ENCODE data around the gene TPSG1.
"Not testable (repeated sequence)": the region's sequence is repeated elsewhere in the genome, so short reads cannot be mapped to it uniquely, and the experiment has no call there.

TPSG1 gene
- total RNA-seq = 0 reads per million in 4 donors

DNA sequence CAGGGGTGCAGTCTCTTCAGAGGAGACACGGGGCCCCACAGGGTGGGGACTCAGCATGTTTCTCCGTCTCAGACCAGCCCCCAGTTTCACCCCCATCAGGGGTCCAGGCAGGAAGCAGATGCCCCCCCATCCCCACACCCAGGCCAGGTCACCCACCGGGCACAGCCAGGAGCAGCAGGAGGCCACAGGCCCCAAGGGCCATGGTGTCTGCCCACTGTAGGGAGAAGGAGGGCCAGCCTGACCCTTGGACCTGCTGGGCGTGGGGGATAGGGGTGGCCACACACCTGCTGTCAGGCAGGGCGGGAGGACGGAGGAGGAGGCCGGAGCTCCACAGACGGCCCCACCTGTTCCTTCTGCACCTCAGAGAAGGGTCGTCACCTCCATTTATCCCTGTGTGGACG is at the start of gene TPSG1:
TSS of gene TPSG1 (minus strand) at position 218 of the 401 bp plus-strand sequence. CDS start at position 202, 16 bp downstream.
- DNase-seq = peak in 1 of 5 donors; percentile 3

DNA sequence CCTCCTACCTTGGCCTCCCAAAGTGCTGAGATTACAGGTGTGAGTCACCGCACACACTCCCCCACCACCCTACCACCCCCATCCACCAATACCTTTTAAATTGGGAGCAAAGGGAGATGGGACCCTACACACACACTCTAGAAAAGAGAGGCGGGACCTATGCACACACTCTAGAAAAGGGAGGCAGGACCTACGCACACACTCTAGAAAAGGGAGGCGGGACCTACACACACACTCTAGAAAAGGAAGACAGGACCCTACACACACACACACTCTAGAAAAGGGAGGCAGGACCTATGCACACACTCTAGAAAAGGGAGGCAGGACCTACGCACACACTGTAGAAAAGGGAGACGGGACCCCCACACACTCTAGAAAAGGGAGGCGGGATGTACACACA is 49.7 kb upstream of the TPSG1 start:
- DNase-seq = no peak

DNA sequence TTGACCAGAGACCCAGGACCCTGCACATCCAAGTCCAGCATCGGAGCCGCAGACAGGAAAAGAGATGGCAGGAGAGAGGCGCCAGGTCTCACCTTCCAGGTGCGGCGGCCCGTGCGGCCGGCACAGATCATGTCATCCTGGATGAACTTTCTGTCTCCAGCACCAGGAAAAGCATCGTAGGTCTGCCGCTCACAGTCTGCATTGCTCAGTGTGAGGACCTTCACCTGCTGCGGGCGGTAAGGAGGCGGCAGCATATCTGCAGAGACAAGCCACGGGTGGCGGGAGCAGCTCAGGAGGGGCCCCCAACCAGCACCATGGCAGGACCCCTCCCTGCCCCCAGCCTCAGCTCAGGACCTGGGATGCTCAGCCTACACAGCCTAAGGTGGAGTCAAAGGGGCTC is 48.7 kb upstream of the TPSG1 start:
- DNase-seq = no peak

DNA sequence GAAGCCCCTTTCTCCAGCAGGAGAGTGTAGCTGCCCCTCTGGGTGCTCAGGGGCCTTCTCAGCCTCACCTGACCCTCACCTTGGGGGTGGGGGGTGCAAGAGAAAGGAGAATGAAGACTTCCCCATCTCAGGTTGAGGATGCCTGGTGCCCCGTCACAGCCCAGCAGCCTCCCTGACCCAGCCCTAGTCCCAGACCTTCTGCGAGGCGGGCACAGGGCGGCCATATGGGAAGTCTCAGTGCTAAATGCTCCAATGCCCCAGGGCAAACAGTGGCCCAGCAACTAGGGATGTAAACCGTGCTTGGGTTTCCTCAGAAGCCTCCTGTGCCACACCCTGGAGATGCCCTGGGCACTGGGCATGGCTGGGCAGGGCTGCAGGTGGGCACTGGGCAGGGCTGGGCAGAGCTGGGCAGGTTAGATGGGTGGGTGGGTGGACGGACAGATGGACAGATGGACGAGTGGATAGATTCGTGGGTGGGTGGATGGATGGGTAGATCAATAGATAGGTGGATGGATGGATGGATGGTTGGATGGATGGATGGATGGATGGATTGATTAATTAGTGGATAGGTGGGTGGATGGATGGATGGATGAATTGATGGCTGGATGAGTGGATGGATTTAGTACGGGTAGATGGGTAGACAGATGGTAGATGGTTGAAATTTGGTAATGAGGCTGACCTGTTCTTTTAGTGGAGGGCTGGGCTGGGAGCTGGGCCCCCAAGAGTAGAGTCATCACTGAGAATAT is 47.6 kb upstream of the TPSG1 start:
- DNase-seq = no peak

DNA sequence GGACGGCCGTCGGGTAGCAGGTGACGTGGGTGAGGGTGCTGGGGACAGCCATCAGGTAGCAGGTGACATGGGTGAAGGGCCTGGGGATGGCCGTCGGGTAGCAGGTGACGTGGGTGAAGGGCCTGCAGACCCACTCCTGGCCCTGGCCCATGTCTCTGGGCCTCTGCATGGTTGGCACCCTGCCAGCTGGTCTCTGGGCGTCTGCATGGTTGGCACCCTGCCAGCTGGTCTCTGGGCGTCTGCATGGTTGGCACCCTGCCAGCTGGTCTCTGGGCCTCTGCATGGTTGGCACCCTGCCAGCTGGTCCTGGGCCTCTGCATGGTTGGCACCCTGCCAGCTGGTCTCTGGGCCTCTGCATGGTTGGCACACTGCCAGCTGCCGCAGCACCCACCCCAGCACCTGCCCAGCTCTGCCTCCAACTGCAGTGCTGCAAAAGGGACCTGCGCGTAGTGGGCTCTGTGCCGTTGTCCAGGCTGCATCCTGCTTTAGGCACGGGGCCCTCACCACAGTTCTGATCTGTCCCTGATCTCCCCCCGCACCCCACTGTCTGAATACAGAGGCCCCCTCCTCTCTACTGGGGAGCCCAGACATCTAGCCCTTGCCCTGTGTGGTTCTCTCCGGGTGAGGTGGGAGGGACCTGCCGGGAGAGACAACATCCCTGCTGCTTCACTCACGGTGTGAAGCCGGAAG is 46.8 kb upstream of the TPSG1 start:
- DNase-seq = not testable (repeated sequence)

DNA sequence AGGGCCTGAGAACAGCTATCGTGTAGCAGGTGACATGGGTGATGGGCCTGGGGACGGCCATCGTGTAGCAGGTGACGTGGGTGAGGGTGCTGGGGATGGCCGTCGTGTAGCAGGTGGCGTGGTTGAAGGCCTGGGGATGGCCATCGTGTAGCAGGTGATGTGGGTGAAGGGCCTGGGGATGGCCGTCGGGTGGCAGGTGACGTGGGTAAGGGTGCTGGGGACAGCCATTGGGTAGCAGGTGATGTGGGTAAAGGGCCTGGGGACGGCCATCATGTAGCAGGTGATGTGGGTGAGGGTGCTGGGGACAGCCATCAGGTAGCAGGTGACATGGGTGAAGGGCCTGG is 46.3 kb upstream of the TPSG1 start:
- no peak for DNase-seq

DNA sequence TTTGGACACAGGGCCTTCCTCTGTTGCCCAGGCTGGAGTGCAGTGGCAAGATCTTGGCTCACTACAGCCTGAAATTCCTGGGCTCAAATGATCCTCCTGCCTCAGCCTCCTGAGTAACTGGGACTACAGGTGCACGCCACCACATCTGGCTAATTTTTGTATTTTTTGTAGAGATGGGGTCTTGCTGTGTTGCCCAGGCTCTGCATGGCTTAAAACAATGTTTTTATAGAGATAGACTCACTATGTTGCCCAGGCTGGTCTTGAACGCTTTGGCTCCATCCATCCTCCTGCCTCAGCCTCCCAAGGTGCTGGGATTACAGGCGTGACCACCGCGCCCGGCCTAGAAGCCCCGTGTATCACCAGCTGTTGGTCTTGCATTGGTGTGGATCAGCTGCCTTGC is 44.4 kb upstream of the TPSG1 start:
- not testable (repeated sequence) for DNase-seq

DNA sequence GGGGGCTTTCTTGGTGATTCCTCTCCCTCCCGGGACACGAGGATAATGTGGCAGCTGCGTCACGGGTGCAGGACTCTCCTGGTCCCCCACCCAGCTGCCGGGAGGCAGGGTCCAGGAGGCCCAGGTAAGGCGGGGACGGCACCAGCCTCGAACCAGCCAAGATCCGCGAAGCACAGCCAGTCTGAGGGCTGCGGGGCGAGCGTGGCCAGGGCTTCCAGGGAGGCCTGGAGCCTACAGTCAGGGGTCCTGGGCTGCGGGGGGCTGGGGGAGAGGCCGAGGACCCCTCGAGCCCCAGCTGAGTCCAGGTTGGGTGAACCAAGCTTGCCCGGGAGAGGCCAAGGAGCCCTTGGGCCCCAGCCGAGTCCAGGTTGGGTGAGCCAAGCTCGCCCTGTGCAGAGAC is 40.8 kb upstream of the TPSG1 start:
- no peak for DNase-seq

DNA sequence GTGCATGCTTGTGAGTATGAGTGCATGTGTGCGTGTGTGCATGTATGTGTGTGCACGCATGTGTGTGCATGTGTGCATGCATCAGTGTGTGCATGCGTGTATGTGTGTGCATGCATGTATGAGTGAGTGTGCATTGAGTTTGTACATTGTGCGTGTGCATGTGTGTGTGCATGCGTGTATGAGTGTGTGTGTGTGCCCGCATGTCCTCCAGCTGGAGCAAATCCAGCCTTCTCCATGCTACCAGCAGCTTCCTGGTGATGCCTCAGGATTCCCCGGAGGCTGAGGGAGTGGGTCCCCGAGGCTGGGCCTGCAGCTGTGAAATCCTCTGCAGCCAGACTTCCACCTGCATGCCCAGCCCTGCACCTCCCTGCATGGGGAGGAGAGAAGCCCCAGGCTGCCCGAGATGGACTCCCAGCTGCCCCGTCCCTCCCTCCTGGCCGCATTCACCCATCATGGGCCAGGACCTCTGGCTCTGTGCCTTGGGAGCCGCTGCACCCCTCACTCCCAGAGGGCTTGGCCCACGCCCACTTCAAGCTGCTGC is 40.1 kb upstream of the TPSG1 start:
- DNase-seq = no peak

DNA sequence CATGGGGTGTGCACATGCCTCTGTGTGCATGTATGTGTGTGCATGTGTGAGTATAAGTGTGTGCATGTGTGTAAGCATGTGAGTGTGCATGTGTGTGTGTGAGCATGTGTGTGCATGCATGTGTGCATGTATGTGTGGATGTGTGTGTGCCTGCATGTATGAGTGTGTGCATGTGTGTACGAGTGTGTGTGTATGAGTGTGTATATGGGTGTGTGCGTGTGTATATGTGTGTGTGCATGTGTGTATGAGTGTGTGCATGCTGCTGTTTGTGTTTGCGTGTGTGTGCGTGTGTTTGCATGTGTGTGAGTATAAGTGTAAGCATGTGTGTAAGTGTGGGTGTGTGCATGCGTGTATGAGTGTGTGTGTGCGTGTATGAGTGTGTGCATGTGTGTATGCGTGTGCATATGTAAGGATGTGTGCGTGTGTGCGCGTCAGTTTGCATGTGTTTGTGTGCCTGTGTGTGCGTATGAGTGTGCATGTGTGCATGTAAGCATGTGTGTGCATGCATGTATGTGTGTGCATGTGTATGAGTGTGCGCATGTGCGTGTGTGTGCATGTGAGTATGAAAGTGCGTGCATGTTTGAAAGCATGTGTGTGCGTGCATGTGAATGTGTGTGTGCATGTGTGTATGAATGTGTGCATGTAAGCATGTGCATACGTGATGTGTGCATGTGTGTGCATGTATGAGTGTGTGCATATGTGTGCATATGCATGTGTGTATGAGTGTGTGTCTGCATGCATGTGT is 39.4 kb upstream of the TPSG1 start:
- no peak for DNase-seq

DNA sequence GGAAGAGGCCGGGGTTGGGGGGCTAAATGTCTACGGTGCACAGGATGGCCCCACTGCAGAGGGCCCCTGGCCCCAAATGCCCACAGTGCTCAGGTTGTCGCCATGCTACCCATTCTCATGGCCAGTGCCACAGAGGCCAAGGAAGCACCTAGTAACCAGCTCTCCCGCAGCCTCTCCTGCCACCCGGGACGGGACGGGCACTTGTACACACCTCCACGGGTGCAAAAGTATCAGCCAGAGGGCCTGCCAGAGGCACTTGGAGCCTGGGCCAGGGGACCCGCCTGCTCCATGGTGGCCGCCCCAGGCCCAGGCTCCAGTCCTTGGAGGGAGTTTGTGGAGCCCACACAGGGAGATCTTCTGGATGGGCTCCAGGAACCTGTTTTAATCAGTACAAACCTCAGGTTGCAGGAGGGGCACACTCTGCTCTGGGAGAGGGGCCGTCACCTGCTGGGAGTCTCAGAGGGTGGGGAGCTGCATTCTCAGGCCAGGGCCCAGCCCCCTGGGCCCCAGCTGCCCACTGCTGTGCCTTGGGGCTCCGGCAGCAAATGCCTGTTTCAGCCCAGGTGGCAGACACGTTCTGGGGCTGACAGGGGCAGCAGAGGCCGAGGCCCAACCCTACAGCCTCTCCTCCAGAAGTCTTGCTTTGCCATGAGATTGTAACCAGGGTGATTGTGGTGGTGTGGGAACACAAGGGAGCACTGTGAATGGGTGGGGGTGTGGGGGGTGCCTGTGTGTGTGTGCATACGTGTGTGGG is 38.7 kb upstream of the TPSG1 start:
- no peak for DNase-seq

DNA sequence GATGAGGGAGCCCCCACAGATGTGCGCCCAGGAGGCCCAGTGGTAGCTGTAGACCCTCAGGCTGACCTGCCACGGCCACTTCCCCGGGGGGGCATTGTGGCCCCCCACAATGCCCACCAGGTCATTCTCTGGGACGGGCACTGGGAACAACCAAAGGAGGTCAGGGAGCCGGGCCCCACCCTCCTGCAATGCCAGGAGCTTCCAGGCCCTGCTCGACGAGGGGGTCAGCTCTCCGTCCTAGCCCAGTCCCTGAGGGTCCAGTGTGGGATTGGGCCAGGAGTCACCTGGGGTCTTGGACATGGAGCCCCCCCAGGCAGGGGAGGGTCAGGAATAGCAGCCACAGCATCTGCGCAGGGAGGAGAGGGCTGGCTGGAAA is 37.8 kb upstream of the TPSG1 start:
- DNase-seq = no peak

DNA sequence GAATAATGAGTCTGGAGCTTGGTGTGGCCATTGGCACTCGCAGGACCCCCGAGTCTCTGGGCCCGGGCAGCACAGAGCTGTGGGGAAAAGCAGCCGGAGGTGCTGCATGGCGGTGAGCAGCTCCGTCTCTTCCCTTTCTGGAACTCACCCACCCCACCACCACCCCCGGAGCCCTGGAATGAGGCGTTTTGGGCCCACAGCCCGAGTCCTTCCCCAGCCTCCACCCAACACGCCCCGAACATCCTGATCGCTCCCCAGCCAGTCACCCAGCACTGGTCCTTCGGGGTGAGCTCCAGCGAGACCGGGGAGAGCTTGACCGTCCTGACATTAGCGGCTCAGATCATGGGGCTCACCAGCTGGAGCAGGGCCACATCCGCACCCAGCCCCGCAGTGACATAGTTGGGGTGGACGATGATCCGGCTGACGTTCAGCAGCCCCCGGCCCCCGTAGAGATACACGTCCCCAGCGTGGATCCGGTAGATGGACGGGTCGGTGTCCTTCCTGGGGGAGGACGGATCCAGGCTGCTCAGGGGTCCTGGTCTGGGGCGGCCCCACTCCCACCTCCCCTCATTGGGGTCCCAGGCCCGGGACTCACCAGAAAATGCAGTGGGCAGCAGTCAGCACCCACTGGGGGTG is 37.3 kb upstream of the TPSG1 start:
- DNase-seq = no peak

DNA sequence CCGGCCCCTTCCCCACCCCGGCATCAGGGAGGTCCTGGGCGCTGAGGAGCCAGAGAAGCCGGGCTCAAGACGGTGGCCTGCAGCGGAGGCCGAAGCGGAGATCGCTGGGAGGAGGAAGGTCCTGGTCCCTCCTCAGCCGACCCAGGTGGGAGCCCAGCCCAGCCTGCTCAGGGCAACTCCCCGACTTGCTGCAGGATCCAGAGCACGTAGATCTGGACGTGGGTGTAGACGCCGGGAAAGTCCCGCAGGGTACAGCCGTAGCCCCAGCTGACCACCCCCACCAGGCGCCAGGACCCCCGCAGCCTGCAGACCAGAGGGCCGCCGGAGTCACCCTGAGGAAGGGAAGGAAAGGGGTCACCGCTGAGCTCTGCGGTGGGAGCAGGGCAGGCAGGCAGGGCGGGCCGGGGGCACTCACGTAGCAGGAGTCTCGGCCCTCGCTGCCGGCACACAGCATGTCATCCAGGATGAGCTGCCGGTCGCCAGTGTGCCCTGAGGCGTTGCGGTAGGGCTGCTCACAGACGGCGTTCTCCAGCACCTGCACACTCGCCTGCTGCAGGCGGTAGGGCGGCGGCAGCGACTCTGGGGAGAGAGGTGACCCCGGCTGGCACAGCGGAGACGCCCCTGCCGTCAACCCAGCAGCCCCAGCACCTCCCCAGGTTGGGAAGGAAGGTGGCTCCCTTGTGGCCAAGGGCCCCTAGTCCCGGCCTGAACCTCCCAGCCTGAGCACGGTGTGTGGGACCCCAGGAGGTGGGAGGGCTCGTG is 36.2 kb upstream of the TPSG1 start:
- no peak for DNase-seq

DNA sequence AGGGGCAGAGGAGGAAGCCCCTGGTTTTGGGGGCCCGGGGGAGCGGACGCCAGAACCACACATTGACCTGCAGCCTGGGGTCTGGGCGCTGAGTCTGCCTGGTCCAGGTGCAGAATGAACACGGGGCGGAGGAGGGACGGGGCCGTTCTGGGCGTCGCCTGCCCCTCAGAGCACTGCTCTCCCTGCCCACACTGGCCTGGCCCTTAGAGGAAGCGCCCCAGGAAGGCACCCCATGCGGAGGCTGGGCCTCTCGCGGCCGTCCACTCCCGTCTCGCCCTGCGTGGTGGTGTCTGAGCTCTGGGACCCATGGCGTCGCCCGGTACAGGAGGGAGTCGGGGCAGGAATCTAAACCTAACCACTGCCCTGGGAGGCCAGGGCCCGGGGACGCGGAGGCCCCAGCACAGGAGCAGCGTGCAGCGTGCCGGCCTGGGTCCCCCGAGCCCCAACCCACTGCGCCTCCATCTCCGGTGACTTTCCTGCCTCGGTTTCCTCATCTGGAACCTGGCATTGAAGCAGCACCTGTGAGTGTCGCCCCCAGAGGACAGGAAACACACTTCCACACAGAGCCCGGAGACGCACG is 35.1 kb upstream of the TPSG1 start:
- DNase-seq = no peak

DNA sequence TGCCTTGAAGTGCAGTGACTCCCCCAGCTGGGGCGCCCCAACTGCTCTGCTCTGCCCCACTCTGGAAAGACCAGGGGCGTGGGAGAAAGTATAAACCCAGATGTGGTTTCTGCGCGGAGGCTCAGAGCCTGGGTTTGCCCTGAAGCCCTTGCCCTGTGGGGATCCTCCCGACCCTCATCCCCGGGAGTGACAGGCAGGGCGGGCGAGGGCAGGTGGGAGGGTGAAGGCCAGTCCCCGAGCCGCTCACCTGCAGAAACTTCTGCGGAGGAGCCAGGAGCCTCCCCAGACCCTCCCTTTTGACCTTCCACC is 34.6 kb upstream of the TPSG1 start:
- DNase-seq = no peak

DNA sequence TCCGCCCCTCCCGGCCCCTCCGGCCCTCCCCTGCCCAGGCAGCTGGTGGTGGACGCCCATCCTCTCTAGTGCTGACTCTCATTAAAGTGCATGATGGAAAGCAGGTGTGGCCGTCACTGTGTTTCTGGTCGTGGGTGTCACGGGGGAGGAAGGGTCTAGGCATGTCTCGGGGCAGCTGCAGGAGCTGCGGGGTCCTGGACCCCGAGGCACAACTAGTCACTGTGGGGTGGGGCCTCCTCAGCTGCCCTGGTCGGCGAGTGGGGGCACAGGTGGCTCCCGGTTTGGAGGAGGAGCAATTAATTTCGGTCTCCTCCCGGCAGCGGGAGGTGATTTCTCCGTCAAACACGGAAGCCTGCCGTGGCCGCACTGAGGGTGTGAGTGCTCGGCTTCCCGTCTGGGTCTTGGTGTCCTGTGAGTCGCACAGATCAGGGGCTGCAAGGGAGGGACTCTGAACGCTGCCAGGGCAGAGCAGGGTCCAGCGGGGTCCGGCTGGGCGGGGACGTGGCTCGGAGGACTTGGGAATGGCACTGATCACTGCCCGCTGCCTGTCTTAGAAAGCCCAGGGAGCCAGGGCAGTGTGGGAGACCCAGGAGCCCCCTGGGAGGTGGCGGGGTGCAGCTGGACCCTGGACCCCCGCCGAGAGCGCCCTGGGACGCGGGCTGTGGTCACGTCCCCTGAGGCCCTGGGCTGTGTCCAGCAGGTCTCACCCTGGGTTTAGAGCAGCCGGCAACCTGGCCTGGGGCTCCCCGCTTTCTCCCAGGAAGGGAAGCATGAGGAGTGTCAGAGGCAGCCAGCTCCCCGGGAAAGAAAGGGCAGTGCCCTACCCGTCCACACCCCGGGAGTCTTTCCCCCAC is 34.1 kb upstream of the TPSG1 start:
- no peak for DNase-seq

DNA sequence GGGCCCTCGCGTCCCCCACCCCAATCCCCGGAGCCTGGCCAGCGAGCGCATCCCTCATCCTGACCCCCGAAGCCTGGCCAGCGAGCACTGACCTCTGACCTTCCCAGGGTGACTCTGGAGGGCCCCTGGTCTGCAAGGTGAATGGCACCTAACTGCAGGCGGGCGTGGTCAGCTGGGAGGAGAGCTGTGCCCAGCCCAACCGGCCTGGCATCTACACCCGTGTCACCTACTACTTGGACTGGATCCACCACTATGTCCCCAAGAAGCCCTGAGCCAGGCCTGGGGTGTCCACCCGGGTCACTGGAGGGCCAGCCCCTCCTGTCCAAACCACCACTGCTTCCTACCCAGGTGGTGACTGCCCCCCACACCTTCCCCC is 33.1 kb upstream of the TPSG1 start:
- no peak for DNase-seq

DNA sequence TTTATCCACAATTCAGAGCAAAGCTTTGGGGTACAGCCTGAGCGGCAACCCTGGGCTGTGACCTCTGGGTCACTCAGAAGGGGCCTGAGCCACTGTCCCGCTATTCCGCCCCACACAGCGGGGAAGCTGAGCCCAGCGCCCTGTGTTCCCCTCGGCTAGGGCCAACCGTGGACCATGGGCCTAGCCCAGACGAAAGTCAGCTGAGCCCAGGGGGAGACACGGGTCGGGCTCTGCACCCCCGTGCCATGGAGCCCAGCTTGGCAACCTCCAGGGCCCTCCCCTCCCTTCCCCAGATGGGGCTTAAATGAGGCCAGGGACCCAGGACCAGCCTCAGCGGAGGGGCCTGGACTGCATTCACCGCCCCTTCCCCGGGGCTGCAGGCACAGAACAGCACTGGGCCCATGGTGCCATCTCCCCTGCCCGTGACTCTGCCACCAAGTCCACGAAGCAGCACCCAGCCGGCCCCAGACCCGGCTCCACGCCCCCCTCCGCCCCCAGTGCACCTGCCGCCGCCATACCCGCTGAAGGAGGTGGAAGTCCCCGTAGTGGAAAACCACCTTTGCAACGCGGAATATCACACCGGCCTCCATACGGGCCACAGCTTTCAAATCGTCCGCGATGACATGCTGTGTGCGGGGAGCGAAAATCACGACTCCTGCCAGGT is 32.6 kb upstream of the TPSG1 start:
- no peak for DNase-seq

DNA sequence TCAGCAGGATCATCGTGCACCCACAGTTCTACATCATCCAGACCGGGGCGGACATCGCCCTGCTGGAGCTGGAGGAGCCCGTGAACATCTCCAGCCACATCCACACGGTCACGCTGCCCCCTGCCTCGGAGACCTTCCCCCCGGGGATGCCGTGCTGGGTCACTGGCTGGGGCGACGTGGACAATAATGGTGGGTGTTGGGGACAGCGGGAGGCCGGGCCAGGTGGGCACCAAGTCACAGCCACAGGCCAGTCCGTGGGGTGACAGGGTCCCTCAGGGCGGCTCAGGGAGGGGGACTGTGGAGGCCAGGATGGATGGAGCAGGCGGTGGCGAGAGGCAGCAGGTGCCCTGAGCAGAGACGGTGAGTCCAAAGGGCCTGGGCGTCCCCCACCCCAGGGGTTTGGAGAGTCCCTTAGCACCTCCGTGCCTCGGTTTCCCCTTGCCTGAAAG is 31.8 kb upstream of the TPSG1 start:
- no peak for DNase-seq
